GM20431 (cell line): Measurements from ENCODE around the gene LYRM4.

Source experiments
- in situ Hi-C: fragments of 300-500 bp; cut with MseI, MboI; formaldehyde crosslinking; loops from one replicate; pipeline ENCODE4 v1.15.0; 2020; ENCODE audit warnings: low sequenced_read_pairs; ENCODE audit not compliant: unreplicated experiment

The LYRM4 gene

GRCh38 chr6:5152460-5152859 lies 108.3 kb downstream of the LYRM4 start:
- in situ Hi-C loops, result no loop called here

- in situ Hi-C loops, result no loop called here
These were observed 108.8 kb downstream of the LYRM4 start for GRCh38 chr6:5151955-5152401.

- in situ Hi-C loops, result no loop called here
These were observed 109.3 kb downstream of the LYRM4 start for GRCh38 chr6:5151360-5151954.

GRCh38 chr6:5150551-5151075 lies 110.1 kb downstream of the LYRM4 start:
- in situ Hi-C loops, result no loop called here

- in situ Hi-C loops, result loop anchor here (10.0 kb wide), 1 partner anchor 235 kb away; no protein-coding TSS in a partner anchor
These were observed 110.9 kb downstream of the LYRM4 start for GRCh38 chr6:5149891-5150290.

- in situ Hi-C loops, result loop anchor here (10.0 kb wide), 1 partner anchor 236 kb away; no protein-coding TSS in a partner anchor
These were observed 111.5 kb downstream of the LYRM4 start for GRCh38 chr6:5149159-5149704.

GRCh38 chr6:5146398-5146797 lies 114.4 kb downstream of the LYRM4 start:
- in situ Hi-C loops, result loop anchor here (10.0 kb wide), 1 partner anchor 238 kb away; no protein-coding TSS in a partner anchor

- in situ Hi-C loops, result loop anchor here (10.0 kb wide), 1 partner anchor 241 kb away; no protein-coding TSS in a partner anchor
These were observed 117.0 kb downstream of the LYRM4 start for GRCh38 chr6:5143634-5144311.

- in situ Hi-C loops, result loop anchor here (10.0 kb wide), 1 partner anchor 242 kb away; no protein-coding TSS in a partner anchor
These were observed 117.8 kb downstream of the LYRM4 start for GRCh38 chr6:5142915-5143314.

- in situ Hi-C loops, result loop anchor here (10.0 kb wide), 1 partner anchor 243 kb away; no protein-coding TSS in a partner anchor
These were observed 118.6 kb downstream of the LYRM4 start for GRCh38 chr6:5142131-5142530.

- in situ Hi-C loops, result loop anchor here (10.0 kb wide), 1 partner anchor 244 kb away; no protein-coding TSS in a partner anchor
These were observed 119.7 kb downstream of the LYRM4 start for GRCh38 chr6:5141046-5141445.

GRCh38 chr6:5139828-5140771 lies 120.7 kb downstream of the LYRM4 start:
- in situ Hi-C loops, result loop anchor here (10.0 kb wide), 1 partner anchor 245 kb away; no protein-coding TSS in a partner anchor

- in situ Hi-C loops, result no loop called here
These were observed 121.5 kb downstream of the LYRM4 start for GRCh38 chr6:5138995-5139827.

GRCh38 chr6:5136851-5137250 lies 123.9 kb downstream of the LYRM4 start:
- in situ Hi-C loops, result no loop called here

- in situ Hi-C loops, result no loop called here
These were observed 124.9 kb downstream of the LYRM4 start for GRCh38 chr6:5135788-5136376.

- in situ Hi-C loops, result no loop called here
These were observed 126.8 kb downstream of the LYRM4 start for GRCh38 chr6:5133943-5134342.

- in situ Hi-C loops, result no loop called here
These were observed 128.0 kb downstream of the LYRM4 start for GRCh38 chr6:5132731-5133130.

GRCh38 chr6:5130135-5130866 lies 130.4 kb downstream of the LYRM4 start:
- in situ Hi-C loops, result no loop called here
